ENCODE results near the gene MTARC1. TPM values are rescaled to one million over a fixed set of nuclear protein-coding genes. Genes with fewer than 3 reads are reported as not detected.

Gene MTARC1
- total RNA-seq, 4 donors from 2014 or later = 32.2 to 81.8 (median 36.5) TPM

- Histone ChIP-seq H3K4me3 (no peak overlapping the region), H3K4me1 (peaks cover 0 to 44% (median 21%) of the 10 kb centered on the region in 4 donors), H3K27me3 (no peaks in the 10 kb centered on the region), H3K36me3 (peaks cover 0 to 8% (median 0%) of the 10 kb centered on the region in 3 donors), H3K27ac (peak overlapping the region in 3 of 4 donors; percentile 46 to 84 (median 72)), H3K9me3 (no peaks in the 10 kb centered on the region)
- TF ChIP-seq CTCF (IDR thresholded peaks at IDR 0.05) = no peak
- TF ChIP-seq EP300 (IDR thresholded peaks at IDR 0.05) = peak; percentile 69 to 70
- TF ChIP-seq POLR2A (IDR thresholded peaks at IDR 0.05) = no peak
- peak in 1 of 2 donors; percentile 49 for DNase-seq (ENCODE audit: low spot score in 2 of 2)
- 13 to 17% methylated on average over 5 of the region's 5 CpGs for WGBS, 2 donors
Measured at GRCh38 chr1:220791956-220792355, 5.2 kb downstream of the MTARC1 start.

- Histone ChIP-seq H3K9me3 (no peaks in the 10 kb centered on the region), H3K36me3 (peaks cover 0 to 49% (median 0%) of the 10 kb centered on the region in 3 donors), H3K4me1 (peaks cover 0 to 9% (median 4%) of the 10 kb centered on the region in 4 donors), H3K27ac (no peak overlapping the region), H3K27me3 (no peaks in the 10 kb centered on the region), H3K4me3 (no peak overlapping the region)
- DNase-seq (ENCODE audit: low spot score in 2 of 2) = no peak
- 87 to 89% methylated on average over 10 of the region's 10 CpGs for WGBS, 2 donors
- TF ChIP-seq CTCF (IDR thresholded peaks at IDR 0.05) = no peak
- no peak for TF ChIP-seq EP300 (IDR thresholded peaks at IDR 0.05)
- TF ChIP-seq POLR2A (IDR thresholded peaks at IDR 0.05) = no peak
Measured at GRCh38 chr1:220796530-220796929, 9.8 kb downstream of the MTARC1 start.

GRCh38 chr1:220797044-220797443 lies 10.3 kb downstream of the MTARC1 start:
- no peak for TF ChIP-seq CTCF (IDR thresholded peaks at IDR 0.05)
- no peak for TF ChIP-seq POLR2A (IDR thresholded peaks at IDR 0.05)
- TF ChIP-seq EP300 (IDR thresholded peaks at IDR 0.05) = no peak
- Histone ChIP-seq H3K9me3 (no peaks in the 10 kb centered on the region), H3K27me3 (no peaks in the 10 kb centered on the region), H3K4me1 (peaks cover 0 to 4% (median under 1%) of the 10 kb centered on the region in 4 donors), H3K36me3 (peaks cover 0 to 49% (median 0%) of the 10 kb centered on the region in 3 donors), H3K4me3 (no peak overlapping the region), H3K27ac (no peak overlapping the region)
- no peak for DNase-seq (ENCODE audit: low spot score in 2 of 2)

GRCh38 chr1:220797553-220797952 lies 10.8 kb downstream of the MTARC1 start:
- no peaks in the 10 kb centered on the region for H3K27me3 ChIP-seq
- H3K36me3 ChIP-seq = peaks cover 0 to 49% (median 0%) of the 10 kb centered on the region in 3 donors
- no peak overlapping the region for H3K4me3 ChIP-seq
- H3K27ac ChIP-seq = no peak overlapping the region
- WGBS, 2 donors = 95 to 96% methylated on average over 3 of the region's 3 CpGs
- no peaks in the 10 kb centered on the region for H3K4me1 ChIP-seq
- DNase-seq (ENCODE audit: low spot score in 2 of 2) = no peak
- no peak for TF ChIP-seq CTCF (IDR thresholded peaks at IDR 0.05)
- no peak for TF ChIP-seq EP300 (IDR thresholded peaks at IDR 0.05)
- TF ChIP-seq POLR2A (IDR thresholded peaks at IDR 0.05) = no peak
- no peaks in the 10 kb centered on the region for H3K9me3 ChIP-seq

- TF ChIP-seq CTCF (IDR thresholded peaks at IDR 0.05) = no peak
- TF ChIP-seq EP300 (IDR thresholded peaks at IDR 0.05) = no peak
- TF ChIP-seq POLR2A (IDR thresholded peaks at IDR 0.05) = no peak
- WGBS, 2 donors = 91 to 96% methylated on average over 2 of the region's 2 CpGs
- Histone ChIP-seq H3K4me1 (peaks cover 0 to 2% (median 0%) of the 10 kb centered on the region in 4 donors), H3K27me3 (no peaks in the 10 kb centered on the region), H3K9me3 (no peaks in the 10 kb centered on the region), H3K36me3 (peaks cover 0 to 49% (median 0%) of the 10 kb centered on the region in 3 donors), H3K27ac (no peak overlapping the region), H3K4me3 (no peak overlapping the region)
- no peak for DNase-seq (ENCODE audit: low spot score in 2 of 2)
Measured at GRCh38 chr1:220798338-220798737, 11.6 kb downstream of the MTARC1 start.
